NCI-H2029 (cell line): ENCODE data around the gene RXFP2.

ENCODE experiments used
- DNase-seq: peaks from one replicate; lab custom pipeline; 2025; lab: John Stamatoyannopoulos, UW

Gene RXFP2, protein sequence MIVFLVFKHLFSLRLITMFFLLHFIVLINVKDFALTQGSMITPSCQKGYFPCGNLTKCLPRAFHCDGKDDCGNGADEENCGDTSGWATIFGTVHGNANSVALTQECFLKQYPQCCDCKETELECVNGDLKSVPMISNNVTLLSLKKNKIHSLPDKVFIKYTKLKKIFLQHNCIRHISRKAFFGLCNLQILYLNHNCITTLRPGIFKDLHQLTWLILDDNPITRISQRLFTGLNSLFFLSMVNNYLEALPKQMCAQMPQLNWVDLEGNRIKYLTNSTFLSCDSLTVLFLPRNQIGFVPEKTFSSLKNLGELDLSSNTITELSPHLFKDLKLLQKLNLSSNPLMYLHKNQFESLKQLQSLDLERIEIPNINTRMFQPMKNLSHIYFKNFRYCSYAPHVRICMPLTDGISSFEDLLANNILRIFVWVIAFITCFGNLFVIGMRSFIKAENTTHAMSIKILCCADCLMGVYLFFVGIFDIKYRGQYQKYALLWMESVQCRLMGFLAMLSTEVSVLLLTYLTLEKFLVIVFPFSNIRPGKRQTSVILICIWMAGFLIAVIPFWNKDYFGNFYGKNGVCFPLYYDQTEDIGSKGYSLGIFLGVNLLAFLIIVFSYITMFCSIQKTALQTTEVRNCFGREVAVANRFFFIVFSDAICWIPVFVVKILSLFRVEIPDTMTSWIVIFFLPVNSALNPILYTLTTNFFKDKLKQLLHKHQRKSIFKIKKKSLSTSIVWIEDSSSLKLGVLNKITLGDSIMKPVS

DNA sequence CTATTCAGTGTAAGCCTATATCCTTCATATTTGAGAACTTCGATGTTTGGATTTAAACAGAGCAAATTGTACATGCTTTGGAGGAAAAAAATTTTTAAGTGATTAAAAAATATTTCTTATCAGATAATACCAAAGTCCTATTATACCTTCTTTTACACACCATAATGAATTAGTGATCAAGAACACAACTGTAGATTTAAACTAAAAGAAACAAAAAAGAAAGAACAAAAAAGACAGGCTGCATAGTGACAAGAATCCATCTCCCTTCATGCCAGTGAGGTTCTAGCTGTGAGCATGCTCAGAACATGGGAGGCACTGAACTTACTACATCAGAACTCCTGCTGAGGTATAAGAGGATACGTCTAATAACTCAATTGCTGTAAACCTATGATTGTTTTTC, at the start of gene RXFP2:
TSS of gene RXFP2 (plus strand) at position 301 of the 400 bp plus-strand sequence. CDS start at position 388, 87 bp downstream.
- DNase-seq, result no peak

DNA sequence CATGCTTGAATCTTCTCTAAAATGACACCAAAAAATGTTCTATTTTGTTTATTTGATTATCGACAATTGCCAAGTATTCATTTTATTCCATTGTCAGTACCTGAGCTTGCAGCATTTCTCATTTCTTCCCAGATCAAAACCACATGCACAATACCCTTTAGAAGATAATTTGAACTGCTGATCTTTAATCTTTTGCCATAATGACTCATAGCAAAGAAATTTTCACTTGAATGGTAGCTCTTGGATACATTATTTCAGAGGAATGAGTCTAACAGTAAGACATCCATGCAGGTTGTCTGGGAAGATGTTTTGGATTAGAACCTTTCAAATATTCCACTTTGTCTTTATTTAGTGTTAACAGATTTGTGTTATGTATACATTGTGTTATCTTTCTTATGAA, 42.0 kb upstream of the RXFP2 start:
- no peak for DNase-seq

DNA sequence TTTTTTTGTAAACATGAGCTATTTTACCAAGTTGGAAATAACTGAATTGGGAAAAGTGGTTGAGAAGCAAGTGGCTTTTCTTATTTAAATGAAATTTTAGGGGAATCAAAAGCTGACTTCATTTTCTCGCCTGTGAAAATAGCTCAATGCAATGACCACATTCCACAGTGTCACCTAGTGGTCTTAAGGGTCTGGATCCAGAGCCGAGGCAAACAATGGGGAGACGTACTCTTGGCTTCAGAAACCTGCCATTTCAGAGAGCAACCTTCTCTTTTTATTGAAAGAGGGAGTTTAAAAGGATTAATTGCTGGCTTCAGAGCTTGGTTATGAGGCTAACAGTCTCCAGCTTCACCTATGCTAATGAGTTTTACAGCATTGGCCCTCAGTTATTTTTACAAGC, 39.7 kb upstream of the RXFP2 start:
- no peak for DNase-seq

DNA sequence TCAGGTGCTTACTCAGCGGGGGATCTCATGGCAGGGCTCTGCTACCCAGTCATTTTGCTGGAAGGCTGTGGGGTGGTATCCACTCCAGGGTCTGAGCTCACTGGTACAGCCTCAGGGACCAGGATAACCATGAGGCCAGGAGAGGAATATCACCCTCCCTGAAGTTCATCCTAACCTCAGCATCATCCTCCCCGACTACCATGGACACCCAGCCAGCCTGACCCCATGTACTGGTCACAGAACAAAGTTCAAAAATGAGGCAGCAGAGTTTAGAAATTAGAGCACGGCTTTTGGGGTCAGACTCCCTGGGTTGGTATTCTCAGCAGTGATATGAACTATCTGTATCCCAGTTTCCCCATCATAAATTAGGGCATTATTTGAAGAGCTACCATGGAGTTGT, 35.5 kb upstream of the RXFP2 start:
- no peak for DNase-seq

DNA sequence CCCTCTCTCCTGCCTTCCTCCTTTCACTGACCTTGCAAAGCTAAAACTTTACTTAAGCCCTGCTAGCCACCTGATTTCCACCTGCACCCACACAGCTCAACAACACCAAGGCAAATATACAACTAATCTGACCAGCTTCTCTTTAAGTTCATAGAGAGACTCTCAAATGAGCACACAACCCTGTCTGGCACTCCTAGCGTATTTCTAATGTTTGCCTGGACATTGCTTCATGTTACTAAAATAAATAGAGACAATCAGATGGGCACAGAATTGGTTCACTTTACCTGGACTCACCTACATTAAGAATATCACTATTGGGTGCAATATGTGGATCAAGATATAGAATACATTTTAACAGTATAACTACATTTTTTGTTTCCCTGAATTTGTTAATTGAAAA, 33.2 kb upstream of the RXFP2 start:
- no peak for DNase-seq

DNA sequence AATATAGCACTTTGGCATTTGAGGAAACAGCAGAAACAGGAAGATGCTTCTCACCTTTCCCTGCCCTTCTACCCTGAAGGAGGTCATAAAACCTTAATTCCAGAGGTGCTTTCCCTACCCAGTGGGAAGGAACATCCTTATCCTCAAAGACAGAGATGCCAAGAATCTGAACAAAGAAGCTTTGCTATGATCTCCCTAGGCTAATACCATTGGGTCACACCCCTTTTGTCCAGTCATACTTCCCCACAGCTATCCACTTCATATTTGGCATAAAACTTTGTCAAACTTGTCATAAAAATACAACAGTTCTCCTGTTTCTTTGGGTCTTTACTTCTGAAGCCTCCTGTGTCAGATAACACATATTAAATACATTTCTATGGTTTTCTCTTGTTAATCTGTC, 21.7 kb upstream of the RXFP2 start:
- DNase-seq, result no peak

DNA sequence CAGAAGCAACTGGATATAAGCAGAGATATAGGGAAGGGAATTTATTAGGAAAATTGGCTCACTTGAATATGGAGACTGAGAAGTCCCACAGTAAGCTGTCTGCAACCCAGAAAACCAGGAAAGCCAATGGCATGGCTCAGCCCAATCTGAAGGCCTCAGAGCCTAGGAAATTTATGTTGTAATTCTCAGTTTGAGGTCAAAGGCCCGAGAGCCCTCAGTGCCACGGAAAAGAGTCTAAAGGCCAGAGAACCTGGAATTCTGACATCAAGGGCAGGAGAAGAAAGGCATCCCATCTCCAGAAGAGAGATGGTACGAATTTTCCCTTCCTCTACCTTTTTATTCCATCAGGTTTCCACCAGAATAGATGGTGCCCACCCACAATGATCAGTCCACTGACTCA, 20.1 kb upstream of the RXFP2 start:
- no peak for DNase-seq

DNA sequence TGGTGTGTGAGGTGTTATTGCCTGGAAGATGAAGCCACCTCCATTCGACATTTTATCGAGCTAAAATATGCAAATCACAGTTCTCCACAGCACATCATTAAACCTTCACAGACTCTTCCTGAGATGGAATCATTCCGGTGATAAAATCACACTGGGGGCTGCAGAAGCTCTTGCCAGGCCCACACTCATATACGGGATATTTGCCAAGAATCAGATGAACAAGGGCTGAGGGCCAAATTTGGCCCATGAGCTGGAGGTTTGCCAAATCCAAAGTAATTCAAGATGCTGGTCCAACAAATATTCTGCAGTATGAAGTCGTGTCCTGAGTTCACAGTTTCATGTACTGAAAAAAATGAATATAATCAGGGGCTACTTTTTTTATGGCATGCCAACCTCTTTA, 16.7 kb upstream of the RXFP2 start:
- DNase-seq, result no peak

DNA sequence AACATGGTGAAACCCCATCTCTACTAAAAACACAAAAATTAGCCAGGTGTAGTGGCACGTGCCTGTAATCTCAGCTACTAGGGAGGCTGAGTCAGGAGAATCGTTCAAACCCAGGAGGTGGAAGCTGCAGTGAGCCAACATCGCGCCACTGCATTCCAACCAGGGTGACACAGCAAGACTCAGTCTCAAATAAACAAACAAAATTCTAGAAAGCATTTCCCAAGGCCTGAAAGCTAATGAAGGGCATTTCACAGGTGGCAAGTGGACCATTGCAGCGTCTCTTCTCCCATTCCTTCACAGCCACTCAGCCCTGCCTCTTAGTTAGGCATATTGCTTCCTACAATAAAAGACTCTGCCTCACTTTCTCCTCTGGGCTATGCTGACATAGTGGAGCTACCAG, 13.5 kb upstream of the RXFP2 start:
- no peak for DNase-seq

DNA sequence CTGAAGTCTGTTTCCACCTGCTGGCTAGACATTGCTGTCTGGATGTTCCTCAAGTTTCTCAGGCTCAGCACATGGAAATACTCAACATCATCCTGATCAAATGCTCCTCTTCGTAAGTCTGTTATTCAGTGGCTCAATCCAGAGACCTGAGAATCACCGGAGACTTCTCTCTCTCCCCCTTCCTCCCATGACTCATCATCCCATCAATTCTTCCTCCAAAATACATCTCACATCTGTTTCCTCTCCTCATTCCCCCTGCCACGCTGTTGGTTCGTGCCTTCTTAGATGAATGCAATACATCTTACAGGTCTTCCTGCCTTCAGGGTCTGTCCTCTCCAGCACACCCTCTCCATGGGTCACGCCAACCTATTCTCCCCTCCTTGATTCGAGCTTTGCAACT, 7.4 kb upstream of the RXFP2 start:
- DNase-seq, result no peak

DNA sequence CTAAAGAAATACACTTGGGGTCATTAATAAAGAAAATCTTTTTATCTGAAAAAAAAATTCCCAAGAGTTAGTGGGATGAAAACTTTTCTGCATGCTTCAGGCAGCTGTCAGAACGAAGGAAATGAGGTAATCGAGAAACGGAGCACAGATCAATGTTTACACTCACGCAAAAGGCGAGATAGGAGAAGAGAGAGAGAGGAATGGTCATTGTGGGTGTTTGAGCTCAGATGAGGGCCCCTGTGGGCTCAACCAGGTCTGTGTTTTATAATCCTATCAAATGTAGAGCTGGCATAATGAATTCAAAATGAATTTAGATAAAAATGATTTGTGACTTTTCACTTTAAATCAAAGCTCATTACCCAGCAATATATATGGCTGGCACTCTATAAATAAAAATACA, 6.3 kb upstream of the RXFP2 start:
- no peak for DNase-seq

DNA sequence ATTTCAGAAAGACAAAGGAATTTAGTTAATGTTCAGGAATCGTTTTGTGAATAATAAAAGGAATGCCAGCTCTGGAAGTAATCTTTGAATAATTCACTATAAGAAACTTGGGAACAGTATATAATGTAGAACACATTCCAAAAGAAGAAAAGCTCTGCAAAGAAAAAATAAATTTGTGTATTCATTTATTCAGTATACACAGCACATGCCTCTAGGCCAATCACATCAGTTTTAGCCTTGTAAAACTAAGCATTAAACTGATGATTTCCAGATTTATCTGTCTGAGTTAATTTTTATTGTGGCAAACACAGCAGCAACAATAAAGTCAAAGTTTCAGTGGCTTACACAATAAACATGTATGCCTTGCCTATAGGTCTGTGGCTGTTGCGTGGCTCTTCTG, 5.7 kb upstream of the RXFP2 start:
- no peak for DNase-seq

DNA sequence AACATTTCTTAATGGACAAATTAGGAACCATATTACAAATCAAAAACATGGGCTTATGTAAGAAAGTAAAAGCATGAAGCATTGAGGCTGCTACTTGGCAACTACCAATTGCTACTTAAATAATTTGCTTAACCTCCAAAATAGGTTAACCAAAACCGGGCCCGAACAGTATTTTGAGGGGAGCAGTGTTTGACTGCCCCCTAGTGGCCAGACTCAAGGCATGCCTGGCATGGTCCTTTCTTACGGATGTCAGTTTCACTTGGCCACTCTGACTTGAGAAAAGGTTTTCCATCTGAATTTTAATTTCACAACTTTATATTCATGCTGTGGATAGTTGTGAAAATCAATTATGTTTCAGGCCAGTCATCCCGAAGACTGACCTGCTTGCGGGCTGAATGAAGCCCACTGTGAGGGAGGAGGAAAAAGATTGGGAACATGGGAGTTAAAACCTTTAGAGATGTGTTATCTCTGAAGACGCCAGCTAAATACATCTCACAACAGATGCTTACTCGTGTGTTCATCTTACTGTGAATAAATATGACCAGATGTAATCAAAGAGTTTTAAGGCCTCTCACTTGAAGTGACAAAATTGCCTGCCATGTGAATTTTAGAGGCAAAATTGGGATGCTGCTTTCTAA, 2.9 kb downstream of the RXFP2 start:
- DNase-seq, result peak; percentile 14

DNA sequence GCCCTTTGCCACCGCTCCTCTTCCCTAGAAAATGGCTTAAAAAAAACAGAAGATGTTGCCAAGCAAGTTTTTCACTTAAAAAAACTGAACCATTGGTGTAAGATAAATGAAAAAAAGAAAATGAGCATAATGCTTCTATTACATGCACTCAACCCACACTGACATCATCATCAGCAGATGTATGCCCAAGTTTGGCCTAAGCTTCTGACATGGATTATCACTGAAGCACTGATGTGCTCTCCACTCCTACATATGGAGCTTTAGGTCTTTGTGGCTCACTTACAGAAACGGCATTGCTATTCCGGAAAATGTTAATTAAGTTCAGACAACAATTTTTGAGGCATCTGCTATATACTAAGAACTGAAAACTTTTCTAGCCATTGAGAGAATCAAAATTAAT, 8.0 kb downstream of the RXFP2 start:
- no peak for DNase-seq

DNA sequence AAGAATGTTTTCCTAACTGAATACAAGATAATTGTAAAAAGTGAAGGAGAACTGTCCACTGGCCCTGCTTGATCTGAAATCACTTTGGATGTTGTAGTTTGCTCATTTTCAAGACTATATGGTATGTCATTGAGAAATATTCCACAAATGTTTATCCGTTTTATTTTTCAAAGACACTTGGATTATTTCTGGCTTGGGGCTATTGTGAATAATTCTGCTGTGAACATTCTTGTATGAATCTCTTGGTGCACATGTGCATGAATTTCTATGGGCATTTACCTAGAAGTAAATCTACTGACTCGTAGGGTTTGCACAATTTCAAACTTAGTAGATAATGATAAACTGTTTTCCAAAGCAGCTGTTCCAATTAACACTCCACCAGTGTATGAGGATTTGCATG, 8.6 kb downstream of the RXFP2 start:
- DNase-seq, result no peak

DNA sequence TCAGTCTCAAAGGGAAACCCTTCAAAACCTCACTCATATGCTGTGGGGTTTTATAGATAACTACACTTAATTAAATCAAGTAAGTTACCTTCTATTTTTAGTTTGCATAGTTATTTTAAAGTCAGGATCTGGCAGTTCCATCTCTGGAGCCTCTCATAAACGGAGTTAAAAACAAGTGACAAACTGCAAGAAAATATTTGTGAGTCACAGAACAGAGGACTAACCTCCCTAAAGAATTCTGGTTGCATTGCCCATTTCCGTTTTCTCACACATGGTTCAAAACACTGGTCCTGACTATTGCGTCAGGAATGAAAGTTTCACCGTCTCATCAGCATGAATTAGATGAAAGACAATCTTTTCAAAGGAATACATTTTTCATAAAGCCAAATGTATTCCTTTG, 10.6 kb downstream of the RXFP2 start:
- no peak for DNase-seq

DNA sequence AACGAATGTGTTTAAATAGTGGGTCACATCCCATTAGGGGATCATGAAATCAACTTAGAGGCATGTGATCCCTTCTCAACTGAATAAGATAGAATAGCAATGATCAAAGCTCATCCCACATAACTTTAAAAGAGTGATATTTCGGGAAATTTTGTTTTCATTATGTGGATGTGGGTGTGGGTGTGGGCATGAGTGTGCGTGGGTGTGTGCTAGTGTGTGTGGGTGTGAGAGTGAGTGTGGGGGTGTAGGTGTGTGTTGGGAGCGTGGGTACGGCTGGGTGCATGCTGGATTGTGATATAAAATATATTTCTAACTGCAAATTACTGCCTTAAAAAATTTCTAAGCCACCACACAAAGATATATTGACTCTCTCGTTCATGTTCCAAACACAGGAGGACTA, 15.9 kb downstream of the RXFP2 start:
- DNase-seq, result no peak

DNA sequence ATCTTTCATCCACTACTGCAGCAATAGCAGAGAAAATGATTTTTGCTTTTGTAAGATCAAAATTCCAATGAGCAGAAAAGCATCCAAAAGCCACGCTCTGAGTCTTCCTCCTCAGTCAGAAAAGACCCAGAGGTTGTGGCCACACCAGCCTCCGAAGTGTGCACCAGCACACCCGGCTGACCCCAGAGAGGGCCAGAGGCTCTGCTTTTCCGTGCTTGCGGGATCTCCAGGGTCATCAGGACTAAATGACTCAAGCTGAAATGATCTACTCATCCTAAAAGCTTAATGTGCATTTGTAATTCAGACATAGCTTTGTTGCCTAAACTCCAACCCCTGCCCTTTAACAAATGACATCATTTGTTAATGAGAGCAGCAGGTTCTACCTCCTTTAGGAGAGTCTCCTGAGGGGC, 16.5 kb downstream of the RXFP2 start:
- DNase-seq, result no peak

DNA sequence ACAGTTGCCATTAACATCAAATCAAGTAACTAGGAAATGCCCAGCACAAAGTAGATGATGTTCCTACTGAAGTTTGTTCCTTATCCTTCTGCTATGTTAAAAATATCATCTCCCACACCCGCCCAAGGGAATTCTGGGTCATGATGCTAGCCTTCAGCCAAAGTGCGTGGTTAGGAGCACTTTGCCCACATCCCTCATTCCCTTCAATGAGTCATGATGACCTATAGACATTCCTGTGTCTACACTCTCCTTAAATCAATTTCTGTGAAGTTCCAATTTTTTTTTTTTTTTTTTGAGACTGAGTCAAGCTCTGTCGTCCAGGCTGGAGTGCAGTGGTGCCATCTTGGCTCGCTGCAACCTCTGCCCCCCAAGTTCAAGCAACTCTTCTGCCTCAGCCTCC, 17.0 kb downstream of the RXFP2 start:
- no peak for DNase-seq

DNA sequence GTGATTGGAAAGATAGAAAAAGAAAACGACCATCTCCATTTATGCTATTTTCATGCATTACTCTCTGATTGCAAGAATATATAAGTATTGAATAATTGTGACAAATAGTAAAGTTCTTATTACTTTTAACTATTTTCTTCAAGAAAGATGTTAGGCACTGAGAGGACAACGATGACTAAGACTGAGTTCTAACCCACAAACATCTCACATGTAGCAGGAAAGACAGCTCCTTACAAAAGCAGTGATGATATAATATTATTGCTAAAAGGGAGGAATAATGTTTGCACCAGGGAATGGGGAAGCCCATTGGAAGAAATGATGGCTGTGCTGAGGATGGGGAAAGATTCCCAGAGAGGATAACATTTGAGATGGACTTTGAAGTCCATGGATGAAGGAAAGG, 22.6 kb downstream of the RXFP2 start:
- no peak for DNase-seq

DNA sequence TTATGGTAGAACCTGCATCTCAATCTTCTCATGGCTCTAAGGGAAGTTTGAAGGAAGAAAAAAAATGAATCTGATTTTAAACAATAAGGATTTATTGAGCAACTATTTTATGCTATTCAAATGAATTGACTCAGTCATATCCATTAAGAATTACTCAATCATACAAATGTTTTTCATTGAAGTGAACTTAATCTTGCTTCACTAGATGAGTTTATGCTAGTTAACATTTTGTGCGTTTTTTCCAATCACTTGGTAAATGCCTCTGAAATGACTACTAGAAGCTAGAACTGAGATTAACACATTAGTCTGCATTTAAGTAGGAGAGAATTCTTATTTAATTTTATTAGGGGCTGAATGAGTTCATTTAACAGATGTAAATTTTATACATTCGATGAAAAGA, 25.2 kb downstream of the RXFP2 start:
- no peak for DNase-seq

DNA sequence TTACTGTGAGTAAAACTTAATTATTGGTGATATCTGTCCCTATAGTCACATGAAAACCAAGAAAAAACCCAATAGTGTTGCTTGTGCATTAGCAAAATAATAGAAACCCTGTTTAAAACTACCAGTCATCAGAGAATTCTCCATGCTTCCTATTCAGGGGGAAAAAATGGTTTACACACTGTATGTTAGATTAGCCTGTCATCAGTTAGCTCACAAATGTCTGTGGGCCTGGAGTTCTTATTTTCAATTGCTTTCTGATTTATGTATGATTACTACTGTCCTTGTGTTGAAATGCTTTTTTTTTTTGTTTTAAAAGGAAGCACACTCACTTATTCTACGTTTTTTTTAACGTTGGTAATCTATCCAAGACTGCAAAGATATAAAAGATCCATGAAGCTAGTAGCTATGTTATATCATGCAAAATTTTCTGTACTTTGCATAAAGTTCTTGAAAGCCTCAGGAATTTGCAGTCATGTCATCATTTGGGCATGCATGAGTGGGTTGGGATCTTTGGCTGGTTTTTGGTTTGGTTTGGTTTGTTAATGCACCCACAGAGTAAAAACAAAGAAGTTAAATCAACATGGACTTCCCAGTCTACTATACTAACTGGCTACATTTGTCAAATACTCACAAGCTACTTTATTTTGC, 25.9 kb downstream of the RXFP2 start:
- no peak for DNase-seq
